ENCODE data around the gene PEX11B.

PEX11B gene

DNA sequence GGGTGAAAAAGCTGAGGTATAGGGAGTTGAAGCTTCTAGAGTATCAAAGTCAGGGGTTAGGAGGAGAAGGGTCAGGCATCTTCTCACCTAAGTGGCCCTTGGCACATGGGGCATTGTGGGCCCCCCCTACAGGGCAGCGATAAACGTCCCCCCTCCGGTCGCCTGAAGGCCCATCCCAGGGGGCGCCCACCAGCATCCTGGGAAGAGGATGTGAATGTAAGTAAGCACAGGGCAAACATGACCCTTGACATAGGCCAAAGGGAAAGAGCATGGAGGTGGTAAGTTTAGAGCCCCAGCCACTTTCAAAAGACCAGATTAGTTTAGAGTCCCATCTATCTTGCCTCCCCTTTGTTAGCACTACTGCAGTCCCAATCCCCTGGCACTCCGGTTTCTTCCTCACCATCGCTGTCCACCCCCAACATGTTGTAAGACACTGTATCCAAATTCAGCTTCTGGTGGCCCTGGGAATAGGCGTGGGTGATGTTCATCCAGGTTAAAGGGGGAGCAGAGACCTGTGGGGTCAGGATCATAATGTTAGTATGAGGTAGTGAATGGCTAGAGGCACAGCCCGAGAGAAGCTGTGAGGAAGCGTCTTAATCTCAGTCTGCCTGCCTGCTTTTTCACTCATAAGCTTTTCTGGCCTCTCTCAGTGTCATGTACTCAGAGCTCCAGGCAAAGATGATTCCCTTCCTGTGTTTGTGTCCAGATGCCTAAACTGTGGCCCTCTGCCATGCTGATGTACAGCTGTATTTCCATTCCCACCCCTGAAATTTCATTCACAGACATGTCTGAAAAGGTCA is 11.4 kb downstream of the PEX11B start:
- no peak for DNase-seq

GRCh38 chr1:145901312-145902021 is 17.1 kb downstream of the PEX11B start:
- no peak for DNase-seq

DNA sequence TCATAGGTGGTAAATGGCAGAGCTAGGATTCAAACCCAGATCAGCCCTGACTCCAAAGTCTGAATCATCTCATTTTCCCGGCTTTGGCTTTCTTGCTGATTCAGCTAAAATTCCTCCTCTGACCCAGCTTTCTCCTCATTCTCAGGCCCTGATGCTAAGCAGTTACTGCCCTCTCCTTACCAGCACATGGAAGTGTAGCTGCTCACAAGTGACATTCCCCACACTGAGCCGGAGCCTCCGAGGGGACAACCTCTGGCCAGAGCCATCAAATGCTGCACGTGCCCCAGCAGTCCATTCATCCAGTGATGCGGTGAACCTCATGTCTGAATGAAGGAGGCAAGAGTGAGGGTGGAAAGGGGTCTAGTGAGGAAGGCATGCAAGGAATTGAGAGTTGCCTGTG is 19.8 kb downstream of the PEX11B start:
- DNase-seq = no peak

DNA sequence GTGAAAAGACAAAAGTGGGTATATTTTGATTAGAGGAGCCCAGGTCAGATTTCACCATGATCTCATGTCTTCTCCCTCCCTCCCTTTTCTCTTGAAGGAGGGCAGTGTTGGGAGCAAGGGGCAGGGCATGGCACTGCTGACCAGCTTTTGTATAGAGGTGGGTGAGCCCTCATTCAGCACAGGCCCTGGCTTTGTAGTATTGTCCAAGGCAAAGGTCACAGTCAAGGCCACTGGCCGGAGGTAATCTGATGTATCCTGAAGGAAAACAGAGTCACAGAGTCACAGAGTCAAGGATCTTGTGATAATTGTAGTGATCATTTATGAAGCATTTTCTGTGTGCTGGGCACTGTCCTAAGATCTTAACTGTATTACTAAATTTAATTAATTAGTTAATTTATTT is 20.5 kb downstream of the PEX11B start:
- DNase-seq = no peak

GRCh38 chr1:145895471-145895870 is 23.0 kb downstream of the PEX11B start:
- DNase-seq = no peak

GRCh38 chr1:145893306-145894055 is 25.0 kb downstream of the PEX11B start:
- no peak for DNase-seq

GRCh38 chr1:145892486-145893087 is 25.9 kb downstream of the PEX11B start:
- DNase-seq = peak; percentile 51

- DNase-seq = peak; percentile 100
Measured at GRCh38 chr1:145891587-145892485, 26.7 kb downstream of the PEX11B start.

DNA sequence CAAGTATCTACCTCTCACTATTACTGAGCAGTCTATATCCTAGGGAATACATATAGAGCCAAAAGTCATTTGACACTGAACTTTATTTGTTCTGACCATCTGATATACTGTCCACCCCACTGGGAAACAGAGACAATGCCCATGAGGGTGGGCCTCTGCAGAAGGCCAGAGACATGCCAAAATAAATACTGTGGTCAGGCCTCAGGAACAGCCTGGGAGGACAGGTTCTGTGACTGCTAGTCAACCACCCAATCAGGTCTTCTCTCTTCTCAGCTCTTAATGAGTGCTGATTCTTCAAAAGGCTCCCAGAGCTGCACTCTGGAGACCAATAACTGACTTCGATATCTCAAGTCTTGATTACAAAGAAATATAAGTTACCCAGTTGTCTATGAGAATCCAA is 27.4 kb downstream of the PEX11B start:
- peak; percentile 31 for DNase-seq

DNA sequence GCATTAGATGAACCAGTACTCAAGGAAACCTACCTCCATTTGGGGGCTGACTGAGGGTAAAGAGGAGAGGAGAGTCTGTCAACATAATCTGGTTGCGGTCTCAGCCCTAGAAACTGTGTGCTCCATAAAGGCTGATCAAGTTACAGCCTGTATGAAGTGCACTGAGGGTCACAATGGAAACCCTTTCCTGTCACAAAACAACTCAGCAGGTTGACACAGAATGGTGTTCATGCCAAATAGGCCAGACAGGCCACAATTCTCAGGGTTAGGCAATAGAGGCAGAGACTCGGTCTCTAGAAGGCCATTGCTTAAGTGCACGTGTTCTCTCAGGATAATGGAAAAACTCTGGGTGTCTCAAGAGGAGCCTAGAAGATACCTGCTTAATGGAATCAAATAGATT is 28.8 kb downstream of the PEX11B start:
- no peak for DNase-seq

- no peak for DNase-seq
Measured at GRCh38 chr1:145887631-145888030, 30.9 kb downstream of the PEX11B start.

DNA sequence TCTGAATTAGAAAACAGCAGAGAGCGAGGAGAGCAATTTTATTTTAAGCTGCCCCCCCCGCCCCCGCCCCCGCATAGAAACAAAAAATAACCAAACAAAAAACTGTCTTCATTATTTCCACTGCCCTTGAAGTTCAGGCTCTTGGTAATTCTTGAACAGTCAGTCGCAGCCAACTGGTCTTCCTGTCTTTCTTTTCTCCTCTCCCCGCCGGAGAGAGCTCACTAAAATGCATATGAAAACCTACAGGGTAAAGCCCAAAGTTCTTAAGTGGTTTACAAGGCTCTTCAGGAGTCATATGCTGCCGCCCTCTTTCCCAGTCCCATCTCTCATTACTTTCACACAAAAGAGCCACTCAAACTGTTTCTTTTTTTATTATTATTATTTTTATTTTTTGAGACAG is 31.7 kb downstream of the PEX11B start:
- no peak for DNase-seq

DNA sequence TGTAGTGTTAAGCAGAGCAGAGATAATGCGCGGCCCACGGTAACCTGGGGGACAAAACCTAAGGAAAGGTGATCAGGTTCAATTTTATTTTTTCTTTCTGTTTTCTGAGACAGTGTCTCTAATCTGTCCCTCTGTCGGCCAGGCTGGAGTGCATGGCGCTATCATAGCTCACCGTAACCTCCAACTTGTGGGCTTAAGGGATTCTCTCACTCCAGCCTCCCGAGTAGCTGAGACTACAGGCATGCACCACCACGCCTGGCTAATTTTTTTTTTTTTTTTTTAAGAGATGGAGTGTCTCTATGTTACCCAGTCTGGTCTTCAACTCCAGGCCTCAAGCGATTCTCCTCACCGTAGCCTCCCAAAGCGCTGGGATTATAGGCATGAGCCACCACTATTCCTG is 32.1 kb downstream of the PEX11B start:
- no peak for DNase-seq

- peak; percentile 38 for DNase-seq
Measured at GRCh38 chr1:145885738-145886287, 32.7 kb downstream of the PEX11B start, which contains the start of gene ANKRD35. ANKRD35 (minus strand) TSS chr1:145885866; CDS start chr1:145885758, 108 bp downstream.

- DNase-seq = peak; percentile 65
Measured at GRCh38 chr1:145884675-145885074, 33.8 kb downstream of the PEX11B start.

GRCh38 chr1:145879775-145880174 is 38.7 kb downstream of the PEX11B start:
- DNase-seq = no peak

GRCh38 chr1:145878724-145879123 is 39.8 kb downstream of the PEX11B start:
- no peak for DNase-seq

GRCh38 chr1:145877923-145878486 is 40.5 kb downstream of the PEX11B start:
- no peak for DNase-seq

- no peak for DNase-seq
Measured at GRCh38 chr1:145874646-145875045, 43.9 kb downstream of the PEX11B start.

DNA sequence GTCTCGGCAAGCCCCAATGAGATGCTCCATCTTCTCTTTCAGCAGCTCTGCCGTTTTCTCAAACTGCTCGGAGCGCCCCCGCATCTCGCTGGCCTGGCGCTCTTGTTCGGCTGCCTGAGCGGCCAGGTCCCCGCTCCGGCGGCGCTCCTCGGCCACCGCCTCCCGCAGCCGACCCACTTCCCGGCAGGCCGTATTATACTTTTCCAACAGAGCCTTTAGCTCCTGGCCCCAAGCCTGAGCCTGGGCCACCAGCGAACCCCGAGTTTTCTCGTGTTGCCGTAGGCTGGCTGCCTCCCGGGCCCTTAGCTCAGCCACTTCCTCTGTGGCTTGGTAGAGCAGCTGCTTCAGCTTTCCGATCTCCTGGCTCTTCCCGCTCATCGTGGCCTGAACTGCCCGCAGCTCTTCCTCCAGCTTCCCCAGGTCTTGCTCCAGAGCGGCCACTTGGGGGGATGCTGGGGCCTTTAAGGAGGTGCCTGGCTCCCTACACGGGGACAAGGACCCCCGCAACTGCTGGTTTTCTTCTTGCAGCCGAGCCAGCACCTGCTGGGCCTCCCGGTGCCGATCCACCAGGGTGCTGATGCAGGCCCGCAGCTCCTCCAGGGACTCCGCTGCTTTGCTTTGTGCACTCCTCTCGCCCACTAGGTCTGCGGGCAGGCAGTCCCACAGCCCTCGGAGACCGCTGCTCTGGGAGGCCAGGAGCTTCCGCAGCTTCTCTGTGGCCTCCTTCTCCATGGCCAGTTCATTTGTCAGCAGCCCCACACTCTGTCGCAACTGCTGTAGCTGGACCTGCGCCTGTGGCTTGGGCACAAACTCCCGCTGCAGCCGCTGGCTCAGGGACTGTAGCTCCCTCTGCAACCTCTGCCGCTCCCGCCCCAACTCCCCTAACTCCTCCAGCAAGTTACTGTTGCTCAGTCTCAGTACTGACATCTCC is 46.3 kb downstream of the PEX11B start:
- DNase-seq = peak; percentile 28

Data from fibroblast of upper back skin (primary cell).